Measurements from ENCODE around the gene MCHR1. TPM values are rescaled to one million over a fixed set of nuclear protein-coding genes. Genes with fewer than 3 reads are reported as not detected.
A peak's percentile ranks its signal among the peaks of the same experiment; 100 is the strongest.

The MCHR1 gene
- total RNA-seq, 1 donor from 2014 or later, result 0.45 TPM

DNA sequence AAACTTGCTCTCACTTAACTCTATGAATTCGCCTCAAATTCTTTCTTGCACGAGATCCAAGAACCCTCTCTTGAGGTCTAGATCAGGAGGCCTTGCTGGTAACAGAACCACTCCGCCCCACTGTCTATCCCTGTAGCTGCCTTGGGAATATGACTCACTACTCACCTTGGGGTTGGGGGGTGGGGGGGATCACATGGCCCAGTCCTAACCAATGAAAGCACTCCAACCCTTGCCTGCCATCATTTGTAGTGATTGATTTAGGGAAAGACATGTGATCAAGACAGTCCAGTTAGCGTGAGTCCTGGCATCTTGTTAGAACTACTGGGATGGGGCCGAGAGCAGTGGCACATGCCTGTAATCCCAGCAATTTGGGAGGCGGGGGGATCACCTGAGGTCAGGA, 38.0 kb upstream of the MCHR1 start:
- H3K27ac ChIP-seq, result no peak overlapping the region
- no peak overlapping the region for H3K4me2 ChIP-seq
- H2AFZ ChIP-seq (replicated peaks), result no peak overlapping the region
- no peaks in the 10 kb centered on the region for H3K4me1 ChIP-seq
- H3K79me2 ChIP-seq (ENCODE audit: low read depth), result peaks cover under 1% of the 10 kb centered on the region
- H3K9me3 ChIP-seq (ENCODE audit: low read depth), result no peaks in the 10 kb centered on the region
- Mint-ChIP-seq H3K4me1 (peaks cover 12% of the 10 kb centered on the region), H3K36me3 (no peaks in the 10 kb centered on the region), H3K27ac (no peak overlapping the region), H3K27me3 (ENCODE audit: insufficient read depth, low read depth) (peaks cover 6% of the 10 kb centered on the region), H3K9me3 (peaks cover 2% of the 10 kb centered on the region), H3K4me3 (no peak overlapping the region)
- H3K9ac ChIP-seq, result no peak overlapping the region
- H3K4me3 ChIP-seq, result no peak overlapping the region
- DNase-seq (ENCODE audit: low spot score), result no peak
- no peaks in the 10 kb centered on the region for H3K36me3 ChIP-seq
- TF ChIP-seq EZH2phosphoT487 (IDR thresholded peaks at IDR 0.05) (no peak), EZH2 (IDR thresholded peaks at IDR 0.05) (no peak), CTCF (IDR thresholded peaks at IDR 0.05) (no peak)
- H4K20me1 ChIP-seq (ENCODE audit: low read depth), result no peaks in the 10 kb centered on the region
- H3F3A ChIP-seq (ENCODE audit: low read depth), result no peaks in the 10 kb centered on the region
- no peaks in the 10 kb centered on the region for H3K27me3 ChIP-seq

- Histone ChIP-seq H4K20me1 (ENCODE audit: low read depth) (no peaks in the 10 kb centered on the region), H3K4me2 (no peak overlapping the region), H2AFZ (replicated peaks) (no peak overlapping the region), H3K36me3 (no peaks in the 10 kb centered on the region), H3K9ac (no peak overlapping the region), H3K79me2 (ENCODE audit: low read depth) (no peaks in the 10 kb centered on the region), H3K27ac (no peak overlapping the region), H3K4me1 (no peaks in the 10 kb centered on the region), H3F3A (ENCODE audit: low read depth) (no peaks in the 10 kb centered on the region), H3K27me3 (no peaks in the 10 kb centered on the region), H3K4me3 (no peak overlapping the region), H3K9me3 (ENCODE audit: low read depth) (no peaks in the 10 kb centered on the region)
- Mint-ChIP-seq H3K4me1 (peaks cover 11% of the 10 kb centered on the region), H3K9me3 (peaks cover 2% of the 10 kb centered on the region), H3K36me3 (no peaks in the 10 kb centered on the region), H3K27me3 (ENCODE audit: insufficient read depth, low read depth) (peaks cover 3% of the 10 kb centered on the region), H3K4me3 (no peak overlapping the region), H3K27ac (no peak overlapping the region)
- TF ChIP-seq CTCF (IDR thresholded peaks at IDR 0.05) (no peak), EZH2 (IDR thresholded peaks at IDR 0.05) (no peak), EZH2phosphoT487 (IDR thresholded peaks at IDR 0.05) (no peak)
- no peak for DNase-seq (ENCODE audit: low spot score)
These were observed 37.0 kb upstream of the MCHR1 start for GRCh38 chr22:40642316-40642715.

DNA sequence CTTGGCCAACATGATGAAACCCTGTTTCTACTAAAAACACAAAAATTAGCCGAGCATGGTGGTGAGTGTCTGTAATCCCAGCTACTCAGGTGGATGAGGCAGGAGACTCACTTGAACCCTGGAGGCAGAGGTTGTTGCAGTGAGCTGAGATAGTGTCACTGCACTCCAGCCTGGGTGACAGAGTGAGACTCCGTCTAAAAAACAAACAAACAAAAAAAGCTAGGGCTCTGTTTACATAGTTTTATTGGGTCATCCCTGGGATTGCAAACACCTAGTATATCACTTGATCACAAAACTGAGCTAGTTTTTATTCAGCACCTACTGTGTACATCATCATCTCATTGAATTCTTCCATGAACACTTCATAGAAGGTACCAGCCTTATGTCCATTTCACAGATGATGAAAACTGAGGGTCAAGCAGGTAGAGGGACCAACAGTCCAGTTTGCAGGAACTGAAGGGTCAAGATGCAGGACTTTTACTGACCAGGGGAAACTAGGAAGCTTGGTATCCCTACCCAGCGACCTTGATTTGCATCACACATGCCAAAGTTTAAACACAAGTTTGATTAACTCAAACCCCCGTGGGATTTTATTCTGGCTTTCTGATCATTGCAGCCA, 33.6 kb upstream of the MCHR1 start:
- DNase-seq (ENCODE audit: low spot score), result no peak
- H3K79me2 ChIP-seq (ENCODE audit: low read depth), result no peaks in the 10 kb centered on the region
- no peaks in the 10 kb centered on the region for H3K4me1 ChIP-seq
- Mint-ChIP-seq H3K9me3 (no peaks in the 10 kb centered on the region), H3K36me3 (no peaks in the 10 kb centered on the region), H3K27ac (no peak overlapping the region), H3K4me3 (no peak overlapping the region), H3K4me1 (peaks cover 10% of the 10 kb centered on the region), H3K27me3 (ENCODE audit: insufficient read depth, low read depth) (peaks cover 5% of the 10 kb centered on the region)
- no peaks in the 10 kb centered on the region for H4K20me1 ChIP-seq (ENCODE audit: low read depth)
- no peaks in the 10 kb centered on the region for H3K27me3 ChIP-seq
- H3K4me3 ChIP-seq, result no peak overlapping the region
- no peaks in the 10 kb centered on the region for H3K9me3 ChIP-seq (ENCODE audit: low read depth)
- no peak for TF ChIP-seq EZH2 (IDR thresholded peaks at IDR 0.05)
- TF ChIP-seq EZH2phosphoT487 (IDR thresholded peaks at IDR 0.05), result no peak
- no peak for TF ChIP-seq CTCF (IDR thresholded peaks at IDR 0.05)
- no peak overlapping the region for H3K4me2 ChIP-seq
- H3K36me3 ChIP-seq, result no peaks in the 10 kb centered on the region
- no peaks in the 10 kb centered on the region for H3F3A ChIP-seq (ENCODE audit: low read depth)
- no peak overlapping the region for H3K27ac ChIP-seq
- H3K9ac ChIP-seq, result no peak overlapping the region
- H2AFZ ChIP-seq (replicated peaks), result peak overlapping the region; percentile 23
